Testis (tissue), 2 donors: ENCODE results near the gene PJA1.

ENCODE experiments used
- POLR2A ChIP-seq: fragments of 450-650 bp; IDR thresholded peaks from one replicate; pipeline ENCODE4 v1.6.1; 2017; ENCODE audit warnings: antibody characterized with exemption, mild to moderate bottlenecking, moderate library complexity
- TF ChIP-seq, protein P1 (sequence below), 3 experiments: fragments of 450-650 bp in 2 of 3; fragments of 200-600 bp in 1 of 3; sonication (generic) in 1 of 3; IDR thresholded peaks; one replicate each; pipeline ENCODE4 v1.5.1; 2016 to 2019; ENCODE audit warnings: antibody characterized with exemption in 3 of 3, mild to moderate bottlenecking in 2 of 3, moderate library complexity in 1 of 3

GRCh38 chrX:69113723-69114122, 51.5 kb downstream of the PJA1 start:
- TF ChIP-seq, protein P1, sequence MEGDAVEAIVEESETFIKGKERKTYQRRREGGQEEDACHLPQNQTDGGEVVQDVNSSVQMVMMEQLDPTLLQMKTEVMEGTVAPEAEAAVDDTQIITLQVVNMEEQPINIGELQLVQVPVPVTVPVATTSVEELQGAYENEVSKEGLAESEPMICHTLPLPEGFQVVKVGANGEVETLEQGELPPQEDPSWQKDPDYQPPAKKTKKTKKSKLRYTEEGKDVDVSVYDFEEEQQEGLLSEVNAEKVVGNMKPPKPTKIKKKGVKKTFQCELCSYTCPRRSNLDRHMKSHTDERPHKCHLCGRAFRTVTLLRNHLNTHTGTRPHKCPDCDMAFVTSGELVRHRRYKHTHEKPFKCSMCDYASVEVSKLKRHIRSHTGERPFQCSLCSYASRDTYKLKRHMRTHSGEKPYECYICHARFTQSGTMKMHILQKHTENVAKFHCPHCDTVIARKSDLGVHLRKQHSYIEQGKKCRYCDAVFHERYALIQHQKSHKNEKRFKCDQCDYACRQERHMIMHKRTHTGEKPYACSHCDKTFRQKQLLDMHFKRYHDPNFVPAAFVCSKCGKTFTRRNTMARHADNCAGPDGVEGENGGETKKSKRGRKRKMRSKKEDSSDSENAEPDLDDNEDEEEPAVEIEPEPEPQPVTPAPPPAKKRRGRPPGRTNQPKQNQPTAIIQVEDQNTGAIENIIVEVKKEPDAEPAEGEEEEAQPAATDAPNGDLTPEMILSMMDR (IDR thresholded peaks at IDR 0.05): no peak
- TF ChIP-seq POLR2A: no peak
